Calu3 (cell line): ENCODE results near the gene RPA3. TPM values are rescaled to one million over a fixed set of nuclear protein-coding genes. Genes with fewer than 3 reads are reported as not detected.

Source experiments
- BruUV-seq: library from RNA; stranded (reverse); fragments of 400-500 nt; replicated peaks from 2 replicates; lab custom pipeline; 2021; lab: Mats Ljungman, UMichigan
- CTCF ChIA-PET: fragments of 300-600 bp; sonication (Branson Sonifier 250); formaldehyde crosslinking; loops from one replicate; lab custom pipeline; 2022; ENCODE audit warnings: antibody characterized with exemption; lab: Charles Lee
- DNase-seq: peaks from one replicate; pipeline ENCODE4 v3.0.0; 2022
- H3K27ac Mint-ChIP-seq: one replicate; pipeline ENCODE4 v1.8.0; 2022; ENCODE audit warnings: mixed read lengths; ENCODE audit not compliant: unreplicated experiment
- H3K27me3 Mint-ChIP-seq: one replicate; pipeline ENCODE4 v1.8.0; 2022; ENCODE audit warnings: mixed read lengths; ENCODE audit not compliant: unreplicated experiment
- H3K36me3 Mint-ChIP-seq: one replicate; pipeline ENCODE4 v1.8.0; 2022; ENCODE audit warnings: mild to moderate bottlenecking, moderate library complexity, mixed read lengths; ENCODE audit not compliant: insufficient read depth, unreplicated experiment
- H3K4me1 Mint-ChIP-seq: one replicate; pipeline ENCODE4 v1.8.0; 2022; ENCODE audit warnings: mild to moderate bottlenecking, low read depth, mixed read lengths; ENCODE audit not compliant: unreplicated experiment
- H3K4me3 Mint-ChIP-seq: one replicate; pipeline ENCODE4 v1.8.0; 2022; ENCODE audit warnings: mild to moderate bottlenecking, low read depth, moderate library complexity, mixed read lengths; ENCODE audit not compliant: unreplicated experiment
- H3K9me3 Mint-ChIP-seq: one replicate; pipeline ENCODE4 v1.8.0; 2022; ENCODE audit warnings: low read depth, mixed read lengths; ENCODE audit not compliant: unreplicated experiment
- CTCF ChIP-seq: fragments of 200-600 bp; IDR thresholded peaks from one replicate; pipeline ENCODE4 v1.8.0; 2022; ENCODE audit warnings: antibody characterized with exemption; ENCODE audit not compliant: unreplicated experiment
- intact Hi-C: fragments of 100-400 bp; cut with micrococcal nuclease; formaldehyde crosslinking; loops from one replicate; pipeline ENCODE4 v1.10.0; 2022; ENCODE audit not compliant: unreplicated experiment
- total RNA-seq: library from RNA; stranded (reverse); gene quantifications from 2 replicates; pipeline ENCODE4 v1.2.3, GENCODE V29; 2022

The RPA3 gene
- total RNA-seq, 1 experiment from 2014 or later = 143 TPM

- H3K27me3 Mint-ChIP-seq = no peaks in the 10 kb centered on the region
- H3K27ac Mint-ChIP-seq = no peak overlapping the region
- intact Hi-C loops = no loop called here
- DNase-seq = no peak
- no peak overlapping the region for H3K4me3 Mint-ChIP-seq
- BruUV-seq = no TSS peak
- H3K9me3 Mint-ChIP-seq = no peaks in the 10 kb centered on the region
- H3K4me1 Mint-ChIP-seq = no peaks in the 10 kb centered on the region
- TF ChIP-seq CTCF = no peak
- H3K36me3 Mint-ChIP-seq = no peaks in the 10 kb centered on the region
- CTCF ChIA-PET = no interaction called here
These were observed 105.2 kb downstream of the RPA3 start for GRCh38 chr7:7613210-7613609.

- H3K9me3 Mint-ChIP-seq = no peaks in the 10 kb centered on the region
- no peaks in the 10 kb centered on the region for H3K36me3 Mint-ChIP-seq
- H3K27me3 Mint-ChIP-seq = no peaks in the 10 kb centered on the region
- H3K4me3 Mint-ChIP-seq = no peak overlapping the region
- intact Hi-C loops = no loop called here
- no peaks in the 10 kb centered on the region for H3K4me1 Mint-ChIP-seq
- CTCF ChIA-PET = no interaction called here
- BruUV-seq = no TSS peak
- no peak for TF ChIP-seq CTCF
- H3K27ac Mint-ChIP-seq = no peak overlapping the region
- no peak for DNase-seq
These were observed 105.9 kb downstream of the RPA3 start for GRCh38 chr7:7612519-7612918.

DNA sequence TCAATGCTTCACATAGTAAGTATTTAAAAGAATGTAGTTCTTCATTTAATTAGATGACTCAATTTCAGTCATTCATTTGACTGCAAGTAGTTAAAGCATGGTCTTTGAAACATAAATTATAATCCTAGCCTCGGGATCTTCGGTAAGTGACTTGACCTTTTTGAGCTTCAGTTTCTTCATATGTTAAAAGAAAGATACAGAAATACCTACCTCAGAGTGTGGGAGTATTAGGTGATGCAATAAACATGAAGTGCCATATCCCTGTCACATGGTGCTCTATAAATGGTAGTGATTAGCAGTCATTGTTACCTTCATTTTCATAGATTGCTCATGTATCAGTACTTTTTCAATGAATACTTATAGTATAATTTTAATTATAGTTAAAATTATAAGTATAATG is 109.1 kb downstream of the RPA3 start:
- intact Hi-C loops = no loop called here
- Mint-ChIP-seq H3K27ac (no peak overlapping the region), H3K4me3 (no peak overlapping the region), H3K4me1 (no peaks in the 10 kb centered on the region), H3K9me3 (no peaks in the 10 kb centered on the region), H3K27me3 (no peaks in the 10 kb centered on the region), H3K36me3 (no peaks in the 10 kb centered on the region)
- no peak for TF ChIP-seq CTCF
- no TSS peak for BruUV-seq
- CTCF ChIA-PET = no interaction called here
- no peak for DNase-seq

DNA sequence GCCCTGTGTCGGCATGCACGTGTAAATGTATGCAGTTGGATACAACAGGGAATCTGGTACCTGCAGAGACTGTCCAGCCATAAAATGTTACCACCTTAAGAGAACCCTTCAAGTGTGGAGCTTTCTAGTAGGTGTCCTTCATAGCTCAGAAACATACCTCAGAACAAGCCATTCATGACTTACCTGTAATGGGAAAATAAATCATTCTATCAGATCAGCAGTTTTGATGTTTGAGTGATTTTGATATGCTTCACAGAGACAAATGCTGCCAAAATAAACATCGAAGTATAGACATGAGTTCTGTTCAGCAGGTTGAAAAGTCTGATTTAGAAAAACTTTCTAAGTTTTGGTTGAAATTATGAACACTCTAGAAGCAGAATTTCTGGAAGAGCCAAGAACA is 111.4 kb downstream of the RPA3 start:
- Mint-ChIP-seq H3K36me3 (no peaks in the 10 kb centered on the region), H3K27me3 (no peaks in the 10 kb centered on the region), H3K4me3 (no peak overlapping the region), H3K4me1 (no peaks in the 10 kb centered on the region), H3K9me3 (no peaks in the 10 kb centered on the region), H3K27ac (no peak overlapping the region)
- DNase-seq = no peak
- intact Hi-C loops = no loop called here
- no peak for TF ChIP-seq CTCF
- CTCF ChIA-PET = no interaction called here
- no TSS peak for BruUV-seq

DNA sequence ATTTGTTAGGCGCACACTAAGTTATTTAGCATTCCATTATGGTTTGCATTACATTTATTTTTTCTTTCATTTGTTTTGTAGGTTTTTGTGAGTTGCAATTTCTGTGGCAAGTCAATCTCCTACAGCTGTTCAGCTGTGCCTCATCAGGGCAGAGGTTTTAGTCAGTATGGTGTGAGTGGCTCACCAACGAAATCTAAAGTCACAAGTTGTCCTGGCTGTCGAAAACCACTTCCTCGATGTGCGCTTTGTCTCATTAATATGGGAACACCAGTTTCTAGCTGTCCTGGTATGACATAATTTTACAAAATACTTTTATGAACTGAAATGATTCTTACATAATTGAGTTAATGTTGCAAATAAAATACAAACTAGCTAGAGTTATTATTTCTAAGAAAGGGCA is 122.2 kb downstream of the RPA3 start:
- Mint-ChIP-seq H3K4me1 (no peaks in the 10 kb centered on the region), H3K27me3 (no peaks in the 10 kb centered on the region), H3K4me3 (no peak overlapping the region), H3K27ac (no peak overlapping the region), H3K36me3 (peaks cover 22% of the 10 kb centered on the region), H3K9me3 (peaks cover 9% of the 10 kb centered on the region)
- no TSS peak for BruUV-seq
- DNase-seq = no peak
- TF ChIP-seq CTCF = no peak
- intact Hi-C loops = loop anchor here (5.0 kb wide), 2 partner anchors 166 to 441 kb away; no protein-coding TSS in a partner anchor
- CTCF ChIA-PET = no interaction called here
